ENCODE results near the gene FOXD2.

The FOXD2 gene

DNA sequence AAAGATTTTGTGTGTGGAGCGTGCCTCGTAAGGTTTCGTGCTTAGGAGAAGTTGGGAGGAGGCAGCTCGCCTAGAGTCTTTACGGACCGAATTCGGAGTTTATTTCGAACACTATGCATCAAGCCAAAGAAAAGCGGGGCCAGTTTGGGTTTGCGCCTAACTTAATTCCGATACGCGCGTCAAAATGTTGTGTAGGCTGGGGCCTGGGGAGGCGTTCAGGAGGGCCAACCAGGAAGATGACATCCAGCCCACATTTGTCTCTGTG is 6.4 kb downstream of the FOXD2 start:
- no peak overlapping the region for H3K4me3 ChIP-seq (ENCODE audit: low read depth, low read length)
- DNase-seq (ENCODE audit: low read depth), result no peak
- TF ChIP-seq, protein P1, sequence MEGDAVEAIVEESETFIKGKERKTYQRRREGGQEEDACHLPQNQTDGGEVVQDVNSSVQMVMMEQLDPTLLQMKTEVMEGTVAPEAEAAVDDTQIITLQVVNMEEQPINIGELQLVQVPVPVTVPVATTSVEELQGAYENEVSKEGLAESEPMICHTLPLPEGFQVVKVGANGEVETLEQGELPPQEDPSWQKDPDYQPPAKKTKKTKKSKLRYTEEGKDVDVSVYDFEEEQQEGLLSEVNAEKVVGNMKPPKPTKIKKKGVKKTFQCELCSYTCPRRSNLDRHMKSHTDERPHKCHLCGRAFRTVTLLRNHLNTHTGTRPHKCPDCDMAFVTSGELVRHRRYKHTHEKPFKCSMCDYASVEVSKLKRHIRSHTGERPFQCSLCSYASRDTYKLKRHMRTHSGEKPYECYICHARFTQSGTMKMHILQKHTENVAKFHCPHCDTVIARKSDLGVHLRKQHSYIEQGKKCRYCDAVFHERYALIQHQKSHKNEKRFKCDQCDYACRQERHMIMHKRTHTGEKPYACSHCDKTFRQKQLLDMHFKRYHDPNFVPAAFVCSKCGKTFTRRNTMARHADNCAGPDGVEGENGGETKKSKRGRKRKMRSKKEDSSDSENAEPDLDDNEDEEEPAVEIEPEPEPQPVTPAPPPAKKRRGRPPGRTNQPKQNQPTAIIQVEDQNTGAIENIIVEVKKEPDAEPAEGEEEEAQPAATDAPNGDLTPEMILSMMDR (IDR thresholded peaks at IDR 0.05; ENCODE audit: insufficient read depth, low read depth, low read length, missing control alignments), result no peak

DNA sequence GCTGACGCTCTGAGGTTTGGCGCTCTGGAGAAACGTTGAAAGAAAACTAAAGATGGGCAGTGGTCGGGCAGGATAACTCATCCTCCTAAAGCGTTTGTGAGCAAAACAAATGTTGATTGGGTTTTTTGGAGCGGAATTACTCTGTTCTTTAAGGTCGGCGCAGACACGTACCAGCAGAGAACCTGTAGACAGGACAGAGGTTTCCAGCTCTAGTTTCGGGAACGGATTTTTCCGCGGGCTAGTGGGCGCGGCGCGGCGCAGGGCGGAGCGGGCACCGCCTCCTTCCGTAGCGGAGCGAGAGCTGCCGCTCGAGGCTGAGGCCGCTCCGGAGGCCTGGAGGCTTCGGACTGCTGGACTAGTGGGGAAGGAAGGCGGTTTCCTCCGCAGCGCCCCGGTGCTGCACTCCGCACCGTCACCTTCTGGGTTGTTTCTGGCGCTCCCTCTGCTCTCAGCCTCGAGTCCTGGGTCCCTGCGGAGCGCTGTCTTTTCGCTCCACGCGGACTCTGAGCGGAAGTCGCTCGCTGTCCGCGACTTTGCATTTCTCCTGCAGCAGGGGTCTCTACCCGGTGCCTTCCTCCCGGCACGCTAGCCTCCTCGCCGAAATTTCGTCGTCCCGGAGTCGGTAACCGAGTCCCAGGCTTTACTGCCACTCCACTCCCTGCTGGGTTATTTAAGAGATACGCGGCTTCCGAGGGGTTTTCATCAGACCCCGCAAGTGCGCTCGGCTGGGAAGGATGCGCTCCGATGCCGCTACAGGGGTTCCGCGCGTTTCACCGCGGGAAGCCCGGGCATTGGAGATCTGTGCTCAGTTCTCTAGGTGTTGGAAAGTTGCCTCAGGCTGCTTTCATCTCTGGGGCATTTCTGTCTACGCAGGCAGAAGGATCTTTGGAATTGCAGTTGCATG is 7.0 kb downstream of the FOXD2 start:
- no peak overlapping the region; the same call in 1 of the 2 replicates for H3K4me3 ChIP-seq (ENCODE audit: low read depth, low read length)
- TF ChIP-seq, protein P1 (IDR thresholded peaks at IDR 0.05; ENCODE audit: insufficient read depth, low read depth, low read length, missing control alignments), result no peak
- no peak for DNase-seq (ENCODE audit: low read depth)

DNA sequence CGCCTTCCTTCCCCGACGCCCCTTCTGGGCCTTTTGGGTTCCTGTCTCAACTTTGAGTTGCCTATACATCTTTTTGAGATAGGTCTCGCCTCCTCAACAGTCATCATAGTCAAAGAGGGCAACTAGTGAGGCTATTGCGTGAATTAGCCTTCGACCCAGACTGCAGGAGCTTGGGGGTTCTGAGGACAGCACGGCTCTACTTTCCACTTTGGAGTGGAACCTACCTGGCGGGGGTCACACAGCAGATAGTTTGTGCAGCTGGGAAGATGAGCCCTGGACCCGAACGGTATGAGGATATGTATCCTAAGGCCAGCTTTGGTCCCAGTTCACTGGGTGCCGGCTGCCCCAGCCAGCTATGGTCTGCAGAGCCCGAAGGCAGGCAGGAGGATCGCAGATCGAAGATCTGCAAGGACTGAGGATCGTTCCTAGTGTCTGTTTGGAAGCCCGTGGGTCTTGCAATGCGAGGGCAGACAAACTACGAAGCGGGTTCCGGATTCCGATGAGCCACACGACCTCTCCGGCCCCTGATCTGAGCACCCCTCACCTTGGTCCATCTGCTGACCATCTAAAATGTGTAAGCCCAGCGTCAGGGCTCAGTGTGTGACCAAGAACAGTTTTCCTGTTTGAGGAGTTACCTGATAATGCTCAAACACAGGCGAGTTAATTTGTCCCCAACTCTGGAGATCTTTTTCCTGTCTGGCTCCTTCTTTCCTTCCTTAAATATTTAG is 8.1 kb downstream of the FOXD2 start:
- DNase-seq (ENCODE audit: low read depth), result no peak
- H3K4me3 ChIP-seq (ENCODE audit: low read depth, low read length), result no peak overlapping the region
- TF ChIP-seq, protein P1 (IDR thresholded peaks at IDR 0.05; ENCODE audit: insufficient read depth, low read depth, low read length, missing control alignments), result no peak

DNA sequence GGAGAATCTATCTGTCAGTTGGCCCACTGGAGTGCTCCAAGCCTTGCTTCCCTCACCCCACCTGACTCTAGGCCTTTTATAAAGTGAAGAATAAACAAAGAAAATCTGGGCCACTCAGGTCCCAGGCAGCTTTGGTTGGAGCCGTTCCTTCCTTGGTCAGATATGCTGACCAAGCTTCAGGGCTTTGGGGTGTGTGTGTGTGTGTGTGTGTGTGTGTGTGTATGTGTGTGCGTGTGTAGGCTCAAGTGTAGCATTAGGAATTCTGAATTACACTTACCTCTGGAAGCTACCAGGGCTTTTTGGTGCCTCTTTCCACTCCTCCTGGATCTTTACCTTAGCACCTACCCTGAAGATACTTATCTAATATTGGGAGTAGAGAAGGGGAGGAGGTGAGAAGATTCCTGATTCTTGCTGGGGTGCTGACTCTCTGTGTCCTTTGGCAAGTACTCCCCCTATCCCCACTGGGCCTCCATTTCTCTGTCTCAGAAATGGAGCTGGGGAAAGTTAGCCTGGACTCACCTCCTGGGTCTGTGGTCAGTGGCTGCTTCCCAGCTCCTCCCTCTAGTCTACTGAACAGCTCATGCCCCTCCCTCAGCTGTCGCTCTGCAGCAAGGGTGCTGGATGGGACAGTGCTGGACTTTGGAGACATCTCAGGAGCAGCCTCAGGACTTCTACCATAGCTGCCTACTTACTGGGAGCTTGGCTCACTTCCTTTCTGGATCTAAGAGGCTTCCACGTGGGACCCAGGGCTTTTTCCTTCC is 10.8 kb downstream of the FOXD2 start:
- no peak for DNase-seq (ENCODE audit: low read depth)
- TF ChIP-seq, protein P1 (IDR thresholded peaks at IDR 0.05; ENCODE audit: insufficient read depth, low read depth, low read length, missing control alignments), result no peak
- H3K4me3 ChIP-seq (ENCODE audit: low read depth, low read length), result no peak overlapping the region

DNA sequence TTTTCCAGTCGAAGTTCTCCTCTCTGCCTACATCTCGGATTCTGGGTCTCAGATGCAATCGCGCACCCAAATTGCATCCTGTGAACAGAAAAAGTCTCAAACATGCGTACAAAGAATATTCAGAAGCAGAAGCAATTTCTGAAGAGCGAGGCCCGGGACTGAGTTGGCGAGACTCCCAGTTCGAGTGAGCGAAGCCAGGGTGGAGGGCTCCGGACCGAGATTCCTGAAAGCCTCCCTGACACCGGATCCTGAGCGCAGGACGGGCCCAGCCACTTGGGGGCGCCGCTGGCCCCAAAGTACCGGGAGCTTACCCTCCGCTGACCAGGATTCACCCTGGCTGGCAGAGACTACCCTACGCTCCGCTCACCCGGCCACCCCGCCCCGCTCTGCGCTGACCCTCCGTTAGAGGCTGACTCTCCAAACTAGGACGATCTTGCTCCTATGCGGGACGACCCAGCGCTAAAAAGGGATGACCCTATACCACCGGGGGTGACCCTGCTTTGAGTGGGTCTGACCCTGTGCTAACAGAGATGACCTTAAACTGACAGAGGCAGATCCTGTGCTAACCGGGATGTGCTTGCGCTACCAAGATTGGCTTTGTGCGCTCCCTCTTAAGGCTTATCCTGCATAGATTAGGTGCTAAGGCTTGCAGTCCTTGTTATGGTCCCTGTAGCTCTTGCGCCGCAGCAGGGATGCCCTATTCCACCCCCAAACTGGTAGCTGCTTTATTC is 12.1 kb downstream of the FOXD2 start:
- DNase-seq (ENCODE audit: low read depth), result no peak
- H3K4me3 ChIP-seq (ENCODE audit: low read depth, low read length), result no peak overlapping the region
- TF ChIP-seq, protein P1 (IDR thresholded peaks at IDR 0.05; ENCODE audit: insufficient read depth, low read depth, low read length, missing control alignments), result peak; percentile 42

DNA sequence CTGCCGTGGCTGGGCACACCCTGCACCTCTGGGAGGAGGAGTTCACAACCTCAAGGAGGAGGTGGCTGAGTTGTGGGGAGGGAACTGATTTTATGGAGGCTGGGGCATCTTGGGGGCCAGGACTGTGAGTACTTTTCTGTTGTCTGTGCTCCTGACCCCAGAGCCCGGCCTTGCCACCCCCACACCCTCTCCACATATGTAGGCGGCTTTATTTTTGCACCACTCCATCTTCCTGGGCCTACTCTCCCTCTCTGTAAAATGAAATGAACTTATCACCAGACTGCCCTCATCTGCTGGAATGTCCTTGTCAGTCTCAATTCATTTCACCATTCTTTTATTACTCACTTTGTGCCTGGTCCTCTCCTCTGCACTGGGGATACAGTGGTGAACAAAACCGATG is 12.8 kb downstream of the FOXD2 start:
- DNase-seq (ENCODE audit: low read depth), result no peak
- TF ChIP-seq, protein P1 (IDR thresholded peaks at IDR 0.05; ENCODE audit: insufficient read depth, low read depth, low read length, missing control alignments), result no peak
- no peak overlapping the region for H3K4me3 ChIP-seq (ENCODE audit: low read depth, low read length)

All from GM12865 (cell line).